DOHH2 (cell line): Measurements from ENCODE around the gene ZNF467.

Experiments used
- H3F3A ChIP-seq: fragments of 200-600 bp; sonication (generic), shearing (Covaris generic); 2 replicates; pipeline ENCODE4 v1.6.0; 2016; ENCODE audit warnings: antibody characterized with exemption, mild to moderate bottlenecking; ENCODE audit not compliant: control insufficient read depth, insufficient read depth
- H3K27ac ChIP-seq: fragments of 200-600 bp; sonication (generic); 2 replicates; pipeline ENCODE4 v1.5.1; 2014; ENCODE audit warnings: low read depth, mild to moderate bottlenecking, low read length, moderate library complexity
- H3K27me3 ChIP-seq: fragments of 200-600 bp; sonication (generic); 2 replicates; pipeline ENCODE4 v1.6.1; 2014; ENCODE audit warnings: mild to moderate bottlenecking, low read length, mixed read lengths; ENCODE audit not compliant: control insufficient read depth
- H3K36me3 ChIP-seq: fragments of 200-600 bp; sonication (generic); 2 replicates; pipeline ENCODE4 v1.6.1; 2014; ENCODE audit warnings: mild to moderate bottlenecking, low read length, moderate library complexity, mixed read lengths; ENCODE audit not compliant: control insufficient read depth
- H3K4me1 ChIP-seq: fragments of 200-600 bp; sonication (generic); 2 replicates; pipeline ENCODE4 v1.6.1; 2014; ENCODE audit warnings: mild to moderate bottlenecking, low read length, mixed read lengths; ENCODE audit not compliant: control insufficient read depth
- H3K4me2 ChIP-seq: fragments of 200-600 bp; sonication (generic); 2 replicates; pipeline ENCODE4 v1.6.0; 2014; ENCODE audit warnings: mild to moderate bottlenecking, low read length, moderate library complexity
- H3K4me3 ChIP-seq: fragments of 200-600 bp; sonication (generic); 2 replicates; pipeline ENCODE4 v1.5.1; 2014; ENCODE audit warnings: mild to moderate bottlenecking, low read length, mixed read lengths
- H3K79me2 ChIP-seq: fragments of 200-600 bp; sonication (generic); 2 replicates; pipeline ENCODE4 v1.6.1; 2014; ENCODE audit warnings: mild to moderate bottlenecking, low read length, mixed read lengths; ENCODE audit not compliant: control insufficient read depth
- H3K9me2 ChIP-seq: fragments of 200-600 bp; sonication (generic); replicated peaks from 2 replicates; pipeline ENCODE4 v1.6.1; 2014; ENCODE audit warnings: mild to moderate bottlenecking, low read length, mixed read lengths; ENCODE audit not compliant: control insufficient read depth
- H3K9me3 ChIP-seq: fragments of 200-600 bp; sonication (generic); 2 replicates; pipeline ENCODE4 v1.6.1; 2014; ENCODE audit warnings: antibody characterized with exemption, low read length, mixed read lengths; ENCODE audit not compliant: control insufficient read depth, insufficient read depth
- H4K20me1 ChIP-seq: fragments of 200-600 bp; sonication (generic); 2 replicates; pipeline ENCODE4 v1.6.0; 2014; ENCODE audit warnings: low read depth, mild to moderate bottlenecking, antibody characterized with exemption, low read length, moderate library complexity; ENCODE audit not compliant: control insufficient read depth, insufficient read depth
- EZH2phosphoT487 ChIP-seq: fragments of 200-600 bp; sonication (generic); IDR thresholded peaks from 2 replicates; pipeline ENCODE4 v1.6.1; 2017; ENCODE audit warnings: borderline replicate concordance, mild to moderate bottlenecking, antibody characterized with exemption, low read length, moderate library complexity, mixed read lengths
- TF ChIP-seq, protein P1 (sequence below): fragments of 200-600 bp; sonication (generic); IDR thresholded peaks from one replicate; pipeline ENCODE4 v1.5.1; 2014; ENCODE audit warnings: antibody characterized with exemption, mild to moderate bottlenecking, low read depth, low read length; ENCODE audit not compliant: poor library complexity, severe bottlenecking

Gene ZNF467

DNA sequence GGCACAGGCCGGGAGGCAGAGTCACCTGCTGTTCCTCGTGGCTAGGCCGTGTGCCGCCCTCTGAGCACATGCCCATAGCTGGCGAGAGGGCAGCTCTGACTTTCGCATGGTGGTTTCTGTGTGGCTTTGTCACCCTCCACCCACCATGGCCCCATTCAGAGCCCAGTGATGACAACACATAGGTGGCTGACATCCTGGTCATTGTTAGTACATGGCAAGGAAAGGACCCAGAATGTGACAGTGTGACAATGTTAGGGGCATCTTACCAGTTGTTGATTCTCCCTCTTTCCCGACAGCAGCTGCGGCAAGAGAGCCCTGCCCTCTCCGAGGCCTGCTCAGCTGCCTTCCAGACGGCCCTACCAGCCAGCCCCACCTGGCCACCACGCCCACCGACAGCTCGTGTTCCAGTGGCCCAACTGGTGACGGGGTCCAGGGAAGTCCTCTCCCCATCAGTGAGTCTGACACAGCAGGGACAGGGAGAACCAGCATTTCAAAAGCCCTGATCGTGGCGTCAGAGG is 52.2 kb downstream of the ZNF467 start:
- peaks cover 10% of the 10 kb centered on the region for H3K79me2 ChIP-seq
- H3K36me3 ChIP-seq = peaks cover 49% of the 10 kb centered on the region
- H3K4me3 ChIP-seq = no peak overlapping the region
- H3K27me3 ChIP-seq = no peaks in the 10 kb centered on the region
- peaks cover 2% of the 10 kb centered on the region for H3K4me1 ChIP-seq
- H4K20me1 ChIP-seq = no peaks in the 10 kb centered on the region
- H3K27ac ChIP-seq = no peak overlapping the region
- H3F3A ChIP-seq = 0 out of 2 replicates have a peak, but pooled peaks cover 3% of the 10 kb centered on the region
- no peak overlapping the region for H3K4me2 ChIP-seq
- H3K9me3 ChIP-seq = no peaks in the 10 kb centered on the region
- H3K9me2 ChIP-seq = no peaks in the 10 kb centered on the region
- TF ChIP-seq, protein P1, sequence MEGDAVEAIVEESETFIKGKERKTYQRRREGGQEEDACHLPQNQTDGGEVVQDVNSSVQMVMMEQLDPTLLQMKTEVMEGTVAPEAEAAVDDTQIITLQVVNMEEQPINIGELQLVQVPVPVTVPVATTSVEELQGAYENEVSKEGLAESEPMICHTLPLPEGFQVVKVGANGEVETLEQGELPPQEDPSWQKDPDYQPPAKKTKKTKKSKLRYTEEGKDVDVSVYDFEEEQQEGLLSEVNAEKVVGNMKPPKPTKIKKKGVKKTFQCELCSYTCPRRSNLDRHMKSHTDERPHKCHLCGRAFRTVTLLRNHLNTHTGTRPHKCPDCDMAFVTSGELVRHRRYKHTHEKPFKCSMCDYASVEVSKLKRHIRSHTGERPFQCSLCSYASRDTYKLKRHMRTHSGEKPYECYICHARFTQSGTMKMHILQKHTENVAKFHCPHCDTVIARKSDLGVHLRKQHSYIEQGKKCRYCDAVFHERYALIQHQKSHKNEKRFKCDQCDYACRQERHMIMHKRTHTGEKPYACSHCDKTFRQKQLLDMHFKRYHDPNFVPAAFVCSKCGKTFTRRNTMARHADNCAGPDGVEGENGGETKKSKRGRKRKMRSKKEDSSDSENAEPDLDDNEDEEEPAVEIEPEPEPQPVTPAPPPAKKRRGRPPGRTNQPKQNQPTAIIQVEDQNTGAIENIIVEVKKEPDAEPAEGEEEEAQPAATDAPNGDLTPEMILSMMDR = no peak
- no peak for TF ChIP-seq EZH2phosphoT487

DNA sequence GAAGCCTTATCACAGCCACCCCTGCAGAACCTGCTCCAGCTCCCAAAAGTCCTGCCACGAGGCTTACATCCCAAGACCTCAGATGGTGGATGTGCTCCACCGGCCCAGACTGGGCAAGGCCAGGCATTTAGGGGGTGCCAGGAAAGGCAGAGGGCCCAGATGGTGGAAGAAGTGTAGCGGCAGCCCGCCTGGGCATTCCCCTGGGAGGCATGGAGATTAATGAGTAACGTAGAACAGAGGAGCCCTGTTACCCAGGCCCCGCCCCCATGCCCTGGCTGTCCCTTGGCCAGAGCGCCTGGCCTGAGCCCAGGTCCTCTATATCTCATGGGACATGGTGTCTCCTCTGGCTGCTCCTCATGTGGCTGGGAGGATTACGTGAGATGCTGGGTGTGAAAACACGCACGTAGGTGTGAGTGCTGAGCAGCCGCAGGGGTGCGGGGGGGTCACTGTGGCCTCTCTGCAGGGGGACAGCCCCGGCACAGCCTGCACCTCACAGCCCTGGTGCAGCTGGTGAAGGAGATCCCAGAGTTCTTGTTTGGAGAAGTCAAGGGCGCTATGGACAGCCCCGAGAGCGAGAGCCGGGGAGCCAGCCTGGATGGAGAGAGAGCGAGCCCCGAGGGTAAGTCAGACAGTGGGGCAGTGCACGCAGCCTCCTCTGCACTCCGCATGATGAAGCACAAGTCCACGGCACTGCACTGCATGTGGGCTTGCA is 52.9 kb downstream of the ZNF467 start:
- Histone ChIP-seq H3K27ac (no peak overlapping the region), H3K4me3 (no peak overlapping the region), H3K9me3 (no peaks in the 10 kb centered on the region), H3K36me3 (peaks cover 44% of the 10 kb centered on the region), H3K4me1 (peaks cover 8% of the 10 kb centered on the region), H3K27me3 (no peaks in the 10 kb centered on the region), H3K79me2 (peaks cover 16% of the 10 kb centered on the region), H3F3A (0 out of 2 replicates have a peak, but pooled peaks cover 3% of the 10 kb centered on the region), H3K9me2 (no peaks in the 10 kb centered on the region), H4K20me1 (no peaks in the 10 kb centered on the region), H3K4me2 (no peak overlapping the region)
- TF ChIP-seq EZH2phosphoT487 = no peak
- TF ChIP-seq, protein P1 = no peak

DNA sequence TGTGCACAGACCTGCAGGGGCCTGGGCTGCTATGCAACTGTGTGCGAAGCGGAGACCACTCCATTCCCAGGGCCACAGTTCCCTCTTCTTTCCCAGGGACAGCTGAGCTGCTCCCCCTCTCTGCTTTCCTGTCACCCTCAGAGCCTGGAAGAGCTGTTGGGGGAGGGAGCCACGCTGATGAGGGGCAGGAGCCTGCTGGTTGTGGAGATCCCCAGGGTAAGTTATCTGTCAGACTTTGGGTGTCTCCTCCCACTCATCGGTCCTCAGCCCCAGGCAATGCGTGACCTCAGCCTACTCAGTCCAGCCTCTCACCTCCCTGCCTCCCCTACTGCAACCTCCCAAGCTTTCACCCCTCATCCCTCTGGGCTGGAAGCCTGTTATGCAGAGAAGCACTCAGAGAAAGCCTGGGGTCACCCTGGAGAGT is 53.5 kb downstream of the ZNF467 start:
- H3K4me3 ChIP-seq = no peak overlapping the region
- H3F3A ChIP-seq = 0 out of 2 replicates have a peak, but pooled peaks cover 3% of the 10 kb centered on the region
- TF ChIP-seq EZH2phosphoT487 = no peak
- TF ChIP-seq, protein P1 = no peak
- no peak overlapping the region for H3K4me2 ChIP-seq
- H3K9me2 ChIP-seq = no peaks in the 10 kb centered on the region
- peaks cover 22% of the 10 kb centered on the region for H3K79me2 ChIP-seq
- no peaks in the 10 kb centered on the region for H3K9me3 ChIP-seq
- no peaks in the 10 kb centered on the region for H4K20me1 ChIP-seq
- no peaks in the 10 kb centered on the region for H3K27me3 ChIP-seq
- peaks cover 38% of the 10 kb centered on the region for H3K36me3 ChIP-seq
- H3K4me1 ChIP-seq = peaks cover 13% of the 10 kb centered on the region
- H3K27ac ChIP-seq = no peak overlapping the region
